ENCODE data around the gene TNS3. TPM values are rescaled to one million over a fixed set of nuclear protein-coding genes. Genes with fewer than 3 reads are reported as not detected.
"Not testable (repeated sequence)": the region's sequence is repeated elsewhere in the genome, so short reads cannot be mapped to it uniquely, and the experiment has no call there.

Gene TNS3
- total RNA-seq, 1 donor from 2014 or later = 426 TPM

- Mint-ChIP-seq H3K27ac (ENCODE audit: unreplicated experiment) (peak overlapping the region; percentile 97), H3K9me3 (ENCODE audit: low read depth) (no peaks in the 10 kb centered on the region), H3K36me3 (ENCODE audit: low read depth) (peaks cover 14% of the 10 kb centered on the region), H3K27me3 (ENCODE audit: low read depth) (no peaks in the 10 kb centered on the region), H3K4me1 (ENCODE audit: low read depth) (peaks cover 71% of the 10 kb centered on the region), H3K4me3 (ENCODE audit: unreplicated experiment) (no peak overlapping the region)
- TF ChIP-seq CTCF (IDR thresholded peaks at IDR 0.05) = no peak
- no peak for DNase-seq (ENCODE audit: low spot score)
Observed at GRCh38 chr7:47542051-47542450, 39.9 kb downstream of the TNS3 start.

- peak; percentile 56 for DNase-seq (ENCODE audit: low spot score)
- H3K9me3 Mint-ChIP-seq (ENCODE audit: low read depth); H3K4me3 Mint-ChIP-seq (ENCODE audit: unreplicated experiment); H3K27me3 Mint-ChIP-seq (ENCODE audit: low read depth): not testable (repeated sequence)
- Mint-ChIP-seq H3K36me3 (ENCODE audit: low read depth) (peaks cover 11% of the 10 kb centered on the region), H3K4me1 (ENCODE audit: low read depth) (peaks cover 68% of the 10 kb centered on the region), H3K27ac (ENCODE audit: unreplicated experiment) (peak overlapping the region; percentile 97)
Observed at GRCh38 chr7:47541485-47541884, 40.4 kb downstream of the TNS3 start.

GRCh38 chr7:47540387-47541350 lies 41.2 kb downstream of the TNS3 start:
- H3K4me3 Mint-ChIP-seq (ENCODE audit: unreplicated experiment) = peak overlapping the region; percentile 52
- no peaks in the 10 kb centered on the region for H3K27me3 Mint-ChIP-seq (ENCODE audit: low read depth)
- peak; percentile 35 for DNase-seq (ENCODE audit: low spot score)
- no peaks in the 10 kb centered on the region for H3K9me3 Mint-ChIP-seq (ENCODE audit: low read depth)
- H3K4me1 Mint-ChIP-seq (ENCODE audit: low read depth) = peaks cover 76% of the 10 kb centered on the region
- H3K36me3 Mint-ChIP-seq (ENCODE audit: low read depth) = peaks cover 11% of the 10 kb centered on the region
- peak overlapping the region; percentile 97 for H3K27ac Mint-ChIP-seq (ENCODE audit: unreplicated experiment)
- TF ChIP-seq CTCF (IDR thresholded peaks at IDR 0.05) = no peak

GRCh38 chr7:47540053-47540386 lies 41.9 kb downstream of the TNS3 start:
- Mint-ChIP-seq H3K4me3 (ENCODE audit: unreplicated experiment) (no peak overlapping the region), H3K27me3 (ENCODE audit: low read depth) (no peaks in the 10 kb centered on the region), H3K9me3 (ENCODE audit: low read depth) (no peaks in the 10 kb centered on the region), H3K36me3 (ENCODE audit: low read depth) (peaks cover 11% of the 10 kb centered on the region), H3K4me1 (ENCODE audit: low read depth) (peaks cover 83% of the 10 kb centered on the region), H3K27ac (ENCODE audit: unreplicated experiment) (peak overlapping the region; percentile 97)
- TF ChIP-seq CTCF (IDR thresholded peaks at IDR 0.05) = no peak
- no peak for DNase-seq (ENCODE audit: low spot score)

- Mint-ChIP-seq H3K27ac (ENCODE audit: unreplicated experiment) (peak overlapping the region; percentile 97), H3K36me3 (ENCODE audit: low read depth) (peaks cover 11% of the 10 kb centered on the region), H3K27me3 (ENCODE audit: low read depth) (no peaks in the 10 kb centered on the region), H3K4me1 (ENCODE audit: low read depth) (peaks cover 84% of the 10 kb centered on the region), H3K9me3 (ENCODE audit: low read depth) (no peaks in the 10 kb centered on the region), H3K4me3 (ENCODE audit: unreplicated experiment) (peak overlapping the region; percentile 49)
- DNase-seq (ENCODE audit: low spot score) = peak; percentile 50
- TF ChIP-seq CTCF (IDR thresholded peaks at IDR 0.05) = no peak
Observed at GRCh38 chr7:47539398-47540052, 42.4 kb downstream of the TNS3 start.

Measured in chondrocyte (in vitro differentiated cells).